CD4-positive, alpha-beta T cell (primary cell): ENCODE measurements around the gene DLG5. TPM values are rescaled to one million over a fixed set of nuclear protein-coding genes. Genes with fewer than 3 reads are reported as not detected.

Experiments
- ATAC-seq: fragments of 200-7000 bp; cut with Tn5 transposase; one replicate; pipeline ENCODE4 v1.10.0; 2022; ENCODE audit warnings: mild to moderate bottlenecking; ENCODE audit not compliant: poor library complexity
- CTCF ChIA-PET: fragments of 350-600 bp; sonication (Branson Sonifier 250); formaldehyde crosslinking; loops from one replicate; lab custom pipeline; 2021; ENCODE audit warnings: antibody characterized with exemption, inconsistent platforms; lab: Charles Lee
- POLR2A ChIA-PET: fragments of 350-600 bp; sonication (Branson Sonifier 250); formaldehyde crosslinking; loops from one replicate; lab custom pipeline; 2021; ENCODE audit warnings: antibody characterized with exemption, inconsistent platforms; lab: Charles Lee
- DNase-seq, 14 experiments: peaks; one replicate each; pipeline ENCODE4 v3.0.0-alpha.2; 2013 to 2020; ENCODE audit warnings: mixed read lengths in 2 of 14
- H3K27ac ChIP-seq, 2 donors: one replicate each; pipeline versions ENCODE4 v1.5.1 to v1.7.0; 2013; ENCODE audit warnings: low read length in 2 of 2, low read depth in 1 of 2, mild to moderate bottlenecking in 1 of 2
- H3K27me3 ChIP-seq, 2 experiments: 1 replicate in 1 of 2; 2 replicates in 1 of 2; pipeline versions ENCODE4 v1.6.1 to v1.7.0; 2013; ENCODE audit warnings: low read length in 2 of 2, control low read depth in 1 of 2, mild to moderate bottlenecking in 1 of 2, moderate library complexity in 1 of 2; ENCODE audit not compliant: insufficient read depth in 2 of 2, control insufficient read depth in 1 of 2
- H3K36me3 ChIP-seq: one replicate; pipeline ENCODE4 v1.6.1; 2013; ENCODE audit warnings: low read length, control low read depth; ENCODE audit not compliant: insufficient read depth
- H3K4me1 ChIP-seq: one replicate; pipeline ENCODE4 v1.6.1; 2013; ENCODE audit warnings: low read length, control low read depth; ENCODE audit not compliant: insufficient read depth
- H3K4me3 ChIP-seq: one replicate; pipeline ENCODE4 v1.5.1; 2013; ENCODE audit warnings: mild to moderate bottlenecking, low read length, moderate library complexity
- H3K9me3 ChIP-seq, 2 experiments: 1 replicate in 1 of 2; 2 replicates in 1 of 2; pipeline versions ENCODE4 v1.6.1 to v1.7.0; 2013; ENCODE audit warnings: low read length in 2 of 2, mild to moderate bottlenecking in 2 of 2, control low read depth in 1 of 2, moderate library complexity in 1 of 2; ENCODE audit not compliant: control insufficient read depth in 1 of 2, insufficient read depth in 1 of 2
- H3K27ac Mint-ChIP-seq: one replicate; pipeline ENCODE4 v1.8.0; 2020; ENCODE audit warnings: mixed read lengths
- H3K27me3 Mint-ChIP-seq: one replicate; pipeline ENCODE4 v1.8.0; 2021; ENCODE audit warnings: mixed read lengths
- H3K36me3 Mint-ChIP-seq: one replicate; pipeline ENCODE4 v1.8.0; 2021; ENCODE audit warnings: low read depth, mixed read lengths
- H3K4me1 Mint-ChIP-seq: one replicate; pipeline ENCODE4 v1.8.0; 2021; ENCODE audit warnings: low read depth, mixed read lengths
- H3K4me3 Mint-ChIP-seq: one replicate; pipeline ENCODE4 v1.8.0; 2020; ENCODE audit warnings: mild to moderate bottlenecking, mixed read lengths
- H3K9me3 Mint-ChIP-seq: one replicate; pipeline ENCODE4 v1.8.0; 2020; ENCODE audit warnings: mixed read lengths
- intact Hi-C, 2 experiments: fragments of 100-400 bp; cut with DNase I in 1 of 2; cut with micrococcal nuclease in 1 of 2; formaldehyde crosslinking; loops; one replicate each; pipeline versions ENCODE4 v1.15.1 to v1.9.0; 2023 to 2025; cut with DNase I, micrococcal nuclease
- total RNA-seq, 174 experiments: library from RNA in 2 of 174; stranded (reverse) in 2 of 174; gene quantifications; one replicate each; pipeline ENCODE4 v1.2.3 and lab custom pipeline; 2021 to 2026
- TF ChIP-seq, protein P1 (sequence below): fragments of 200-600 bp; IDR thresholded peaks from one replicate; pipeline ENCODE4 v1.8.0; 2022; ENCODE audit warnings: antibody characterized with exemption, mild to moderate bottlenecking

The DLG5 gene
- total RNA-seq, 2 experiments from 2014 or later, result 7.1 to 7.4 TPM

DNA sequence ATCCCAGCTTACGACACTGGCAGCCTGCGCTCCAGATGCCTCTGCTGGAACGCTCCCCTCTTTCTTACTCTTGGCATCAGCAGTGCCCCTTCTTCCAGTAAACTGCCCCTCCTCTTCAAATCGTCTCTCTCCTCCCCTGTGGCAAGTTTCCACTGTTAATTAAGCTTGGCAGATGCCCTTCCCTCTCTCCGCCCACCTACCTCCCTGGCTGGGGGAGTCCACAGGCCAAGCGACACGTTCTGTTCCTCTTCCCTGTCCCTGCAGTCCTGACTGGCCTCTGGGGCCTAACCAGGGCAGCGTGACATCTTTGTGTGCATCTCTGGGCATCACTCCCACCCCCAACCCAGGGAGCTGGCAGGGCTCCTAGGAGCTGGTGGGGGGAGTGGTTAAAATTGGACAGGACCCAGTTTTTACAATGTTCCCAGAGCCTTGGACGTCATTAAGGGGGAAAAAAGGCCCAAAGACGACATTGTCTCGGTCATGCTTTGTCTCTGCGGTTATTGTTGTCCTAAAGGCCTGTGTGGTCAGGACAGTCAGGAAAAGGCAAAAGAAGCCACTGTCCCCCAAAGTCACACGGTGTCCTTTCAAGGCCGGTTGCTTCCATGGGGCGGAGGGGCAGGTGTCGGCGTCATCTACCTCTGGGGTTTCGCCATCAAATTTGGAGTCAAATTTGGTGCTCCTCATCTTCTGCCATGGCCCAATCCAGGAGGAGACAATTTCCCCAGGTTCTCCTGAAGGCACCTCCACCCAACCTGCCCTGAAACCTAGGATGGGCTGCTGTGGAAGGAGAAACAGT, 54.2 kb downstream of the DLG5 start:
- Histone ChIP-seq H3K9me3 (no peaks in the 10 kb centered on the region), H3K27ac (no peak overlapping the region), H3K27me3 (no peaks in the 10 kb centered on the region), H3K36me3 (no peaks in the 10 kb centered on the region), H3K4me3 (no peak overlapping the region), H3K4me1 (peaks cover 18% of the 10 kb centered on the region)
- no peaks in the 10 kb centered on the region for H3K36me3 Mint-ChIP-seq
- intact Hi-C loops, result no loop called here
- no peaks in the 10 kb centered on the region for H3K4me1 Mint-ChIP-seq
- no peaks in the 10 kb centered on the region for H3K27me3 Mint-ChIP-seq
- ChIA-PET CTCF (no interaction called here), POLR2A (no interaction called here)
- DNase-seq (no peak), ATAC-seq (no peak)
- no peaks in the 10 kb centered on the region for H3K9me3 Mint-ChIP-seq
- no peak overlapping the region for H3K27ac Mint-ChIP-seq
- H3K4me3 Mint-ChIP-seq, result no peak overlapping the region
- TF ChIP-seq, protein P1, sequence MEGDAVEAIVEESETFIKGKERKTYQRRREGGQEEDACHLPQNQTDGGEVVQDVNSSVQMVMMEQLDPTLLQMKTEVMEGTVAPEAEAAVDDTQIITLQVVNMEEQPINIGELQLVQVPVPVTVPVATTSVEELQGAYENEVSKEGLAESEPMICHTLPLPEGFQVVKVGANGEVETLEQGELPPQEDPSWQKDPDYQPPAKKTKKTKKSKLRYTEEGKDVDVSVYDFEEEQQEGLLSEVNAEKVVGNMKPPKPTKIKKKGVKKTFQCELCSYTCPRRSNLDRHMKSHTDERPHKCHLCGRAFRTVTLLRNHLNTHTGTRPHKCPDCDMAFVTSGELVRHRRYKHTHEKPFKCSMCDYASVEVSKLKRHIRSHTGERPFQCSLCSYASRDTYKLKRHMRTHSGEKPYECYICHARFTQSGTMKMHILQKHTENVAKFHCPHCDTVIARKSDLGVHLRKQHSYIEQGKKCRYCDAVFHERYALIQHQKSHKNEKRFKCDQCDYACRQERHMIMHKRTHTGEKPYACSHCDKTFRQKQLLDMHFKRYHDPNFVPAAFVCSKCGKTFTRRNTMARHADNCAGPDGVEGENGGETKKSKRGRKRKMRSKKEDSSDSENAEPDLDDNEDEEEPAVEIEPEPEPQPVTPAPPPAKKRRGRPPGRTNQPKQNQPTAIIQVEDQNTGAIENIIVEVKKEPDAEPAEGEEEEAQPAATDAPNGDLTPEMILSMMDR, result no peak

- H3K27me3 Mint-ChIP-seq, result no peaks in the 10 kb centered on the region
- no peak for ATAC-seq
- H3K9me3 Mint-ChIP-seq, result no peaks in the 10 kb centered on the region
- no peaks in the 10 kb centered on the region for H3K36me3 Mint-ChIP-seq
- no peak for DNase-seq
- Histone ChIP-seq H3K9me3 (no peaks in the 10 kb centered on the region), H3K36me3 (no peaks in the 10 kb centered on the region), H3K27ac (no peak overlapping the region), H3K4me1 (peaks cover 19% of the 10 kb centered on the region), H3K27me3 (no peaks in the 10 kb centered on the region), H3K4me3 (no peak overlapping the region)
- no peaks in the 10 kb centered on the region for H3K4me1 Mint-ChIP-seq
- intact Hi-C loops, result no loop called here
- TF ChIP-seq, protein P1, result no peak
- ChIA-PET POLR2A (no interaction called here), CTCF (no interaction called here)
- H3K27ac Mint-ChIP-seq, result no peak overlapping the region
- no peak overlapping the region for H3K4me3 Mint-ChIP-seq
These were observed 56.7 kb downstream of the DLG5 start for GRCh38 chr10:77869626-77870420.

GRCh38 chr10:77868523-77868922, 58.0 kb downstream of the DLG5 start:
- ChIA-PET POLR2A (no interaction called here), CTCF (no interaction called here)
- Mint-ChIP-seq H3K36me3 (no peaks in the 10 kb centered on the region), H3K27ac (no peak overlapping the region), H3K4me3 (no peak overlapping the region), H3K4me1 (no peaks in the 10 kb centered on the region), H3K27me3 (no peaks in the 10 kb centered on the region), H3K9me3 (no peaks in the 10 kb centered on the region)
- intact Hi-C loops, result no loop called here
- no peak overlapping the region for H3K4me3 ChIP-seq
- peaks cover 10% of the 10 kb centered on the region for H3K4me1 ChIP-seq
- no peaks in the 10 kb centered on the region for H3K27me3 ChIP-seq
- H3K9me3 ChIP-seq, result no peaks in the 10 kb centered on the region
- H3K36me3 ChIP-seq, result no peaks in the 10 kb centered on the region
- ATAC-seq, result no peak
- TF ChIP-seq, protein P1, result no peak
- no peak for DNase-seq
- no peak overlapping the region for H3K27ac ChIP-seq
